HepG2 (cell line): ENCODE data around the gene TFEB. TPM values are rescaled to one million over a fixed set of nuclear protein-coding genes. Genes with fewer than 3 reads are reported as not detected.

Source experiments
- ATAC-seq: fragments of 200-7000 bp; cut with Tn5 transposase; 3 replicates; pipeline ENCODE4 v1.9.1; 2020; ENCODE audit warnings: mild to moderate bottlenecking, moderate library complexity
- BruUV-seq: library from RNA; stranded (reverse); fragments of 400-500 nt; replicated peaks from 2 replicates; lab custom pipeline; 2021; lab: Mats Ljungman, UMichigan
- CTCF ChIA-PET: fragments of 300-600 bp; formaldehyde crosslinking; extraction: SDS; loops from one replicate; lab custom pipeline; 2021; ENCODE audit warnings: low total read pairs, inconsistent platforms, low intra/inter-chr PET ratio; lab: Yijun Ruan, JAX
- POLR2A ChIA-PET: fragments of 350-600 bp; sonication (Branson Sonifier 250); formaldehyde crosslinking; loops from one replicate; lab custom pipeline; 2020; ENCODE audit warnings: antibody characterized with exemption, inconsistent platforms; lab: Yijun Ruan, JAX
- DNase-seq: peaks from one replicate; pipeline ENCODE4 v3.0.0-alpha.2; 2015; ENCODE audit warnings: low spot score
- FAIRE-seq: peaks from 3 replicates; lab custom pipeline; 2011; peaks lifted over from hg19 to GRCh38; lab: Jason Lieb, UNC
- H2AFZ ChIP-seq: one replicate; pipeline ENCODE4 v1.6.1; 2011; ENCODE audit warnings: low read length, inconsistent platforms
- H3K27ac ChIP-seq: fragments of 300-600 bp; 3 replicates; pipeline ENCODE4 v1.8.0; 2011; ENCODE audit warnings: mixed run types, mild to moderate bottlenecking, mixed read lengths, low read length, inconsistent platforms; ENCODE audit not compliant: insufficient read depth; ENCODE audit errors: extremely low read length
- H3K27me3 ChIP-seq, 2 experiments: fragments of 200-600 bp in 1 of 2; 2 replicates in 1 of 2; 3 replicates in 1 of 2; pipeline versions ENCODE4 v1.6.0 to v1.8.0; 2011; ENCODE audit warnings: low read length in 2 of 2, mild to moderate bottlenecking in 2 of 2, moderate library complexity in 2 of 2, inconsistent platforms in 1 of 2; ENCODE audit not compliant: insufficient read depth in 2 of 2, control insufficient read depth in 1 of 2
- H3K36me3 ChIP-seq, 2 experiments: fragments of 200-600 bp in 1 of 2; replicated peaks in 1 of 2; 2 replicates in 1 of 2; 3 replicates in 1 of 2; pipeline versions ENCODE4 v1.5.1 to v1.8.0; 2011; ENCODE audit warnings: low read length in 2 of 2, inconsistent platforms in 1 of 2; ENCODE audit not compliant: insufficient read depth in 2 of 2, control insufficient read depth in 1 of 2
- H3K4me1 ChIP-seq: 2 replicates; pipeline ENCODE4 v1.5.1; 2012; ENCODE audit warnings: low read length, inconsistent platforms; ENCODE audit not compliant: insufficient read depth
- H3K4me2 ChIP-seq: 2 replicates; pipeline ENCODE4 v1.6.0; 2011; ENCODE audit warnings: low read depth, low read length, inconsistent platforms
- H3K4me3 ChIP-seq, 3 experiments: fragments of 200-600 bp in 1 of 3; sonication (generic), shearing (Covaris generic) in 1 of 3; replicated peaks in 1 of 3; 2 replicates each; pipeline ENCODE4 v1.5.1; 2011 to 2016; ENCODE audit warnings: low read length in 3 of 3, inconsistent platforms in 2 of 3, low read depth in 2 of 3, mild to moderate bottlenecking in 2 of 3, control low read depth in 1 of 3, mixed read lengths in 1 of 3; ENCODE audit not compliant: insufficient read depth in 1 of 3
- H3K79me2 ChIP-seq: one replicate; pipeline ENCODE4 v1.6.1; 2011; ENCODE audit warnings: low read length, inconsistent platforms; ENCODE audit not compliant: insufficient read depth
- H3K9ac ChIP-seq: 2 replicates; pipeline ENCODE4 v1.6.0; 2011; ENCODE audit warnings: mild to moderate bottlenecking, low read depth, low read length, inconsistent platforms; ENCODE audit not compliant: insufficient read depth
- H3K9me3 ChIP-seq: 2 replicates; pipeline ENCODE4 v1.5.1; 2012; ENCODE audit warnings: mild to moderate bottlenecking, low read length
- H4K20me1 ChIP-seq: 2 replicates; pipeline ENCODE4 v1.6.0; 2011; ENCODE audit warnings: inconsistent platforms, mild to moderate bottlenecking, low read length, moderate library complexity; ENCODE audit not compliant: insufficient read depth
- EHMT2 ChIP-seq: fragments of 200-600 bp; sonication (generic); IDR thresholded peaks from 2 replicates; pipeline ENCODE4 v1.7.0; 2017; ENCODE audit warnings: antibody characterized with exemption, low read depth, low read length, borderline replicate concordance
- NR3C1 ChIP-seq: sonication (generic); formaldehyde crosslinking; IDR thresholded peaks from 2 replicates; pipeline ENCODE4 v1.4.0; 2020; ENCODE audit warnings: missing genetic modification reagents
- RELA ChIP-seq: sonication (generic); formaldehyde crosslinking; IDR thresholded peaks from 2 replicates; pipeline ENCODE4 v1.4.0; 2020; ENCODE audit warnings: missing genetic modification reagents
- SIN3A ChIP-seq: IDR thresholded peaks from 2 replicates; pipeline ENCODE4 v1.6.1; 2011; ENCODE audit warnings: low read depth, mild to moderate bottlenecking, control low read depth, low read length, borderline replicate concordance
- SMAD9 ChIP-seq: sonication (generic); formaldehyde crosslinking; IDR thresholded peaks from 2 replicates; pipeline ENCODE4 v1.5.1; 2020; ENCODE audit warnings: mild to moderate bottlenecking, missing genetic modification reagents
- SMARCC2 ChIP-seq: fragments of 450-650 bp; IDR thresholded peaks from 2 replicates; pipeline ENCODE4 v1.6.1; 2017; ENCODE audit warnings: antibody characterized with exemption, mild to moderate bottlenecking
- ZBTB7A ChIP-seq: sonication (generic); formaldehyde crosslinking; IDR thresholded peaks from 2 replicates; pipeline ENCODE4 v1.8.0; 2022; ENCODE audit warnings: mild to moderate bottlenecking, missing genetic modification reagents
- ZNF607 ChIP-seq: sonication (generic); formaldehyde crosslinking; IDR thresholded peaks from 2 replicates; pipeline ENCODE4 v1.5.1; 2020; ENCODE audit warnings: missing genetic modification reagents, mild to moderate bottlenecking, borderline replicate concordance
- ZNF878 ChIP-seq: sonication (generic); formaldehyde crosslinking; IDR thresholded peaks from 2 replicates; pipeline ENCODE4 v1.8.1; 2023; ENCODE audit warnings: mild to moderate bottlenecking, missing genetic modification reagents, moderate library complexity
- ZZZ3 ChIP-seq: sonication (generic); formaldehyde crosslinking; IDR thresholded peaks from 2 replicates; pipeline ENCODE4 v1.4.0; 2020; ENCODE audit warnings: missing genetic modification reagents, mild to moderate bottlenecking, borderline replicate concordance
- WGBS: methylation state at CpG from one replicate; pipeline ENCODE4 v1.1.6; 2017; ENCODE audit warnings: low lambda C conversion rate; 5-methylcytosine and 5-hydroxymethylcytosine counted together
- in situ Hi-C: cut with HindIII; loops from 2 replicates; pipeline ENCODE4 v1.10.0; 2017; ENCODE audit warnings: low pct_unique_long_range_greater_than_20kb; ENCODE audit not compliant: extremely low pct_ligation_motif_present
- intact Hi-C: fragments of 100-400 bp; cut with micrococcal nuclease; formaldehyde crosslinking; loops from one replicate; pipeline ENCODE4 v1.10.0; 2022; ENCODE audit not compliant: unreplicated experiment
- polyA plus RNA-seq, 8 experiments: library from polyadenylated mRNA; depleted of rRNA in 3 of 8; stranded (reverse) in 7 of 8; unstranded in 1 of 8; fragments of >200 nt; fragmentation: Illumina TruSeq in 4 of 8; extraction: Trizol in 4 of 8; gene quantifications; 2 replicates each; pipeline versions ENCODE4 v1.2.1 to v1.2.3, GENCODE V29; 2011 to 2016; ENCODE audit warnings: low read depth in 4 of 8, missing spikeins in 1 of 8, mixed read lengths in 1 of 8; ENCODE audit not compliant: insufficient read depth in 1 of 8
- total RNA-seq, 5 experiments: library from RNA; depleted of rRNA; stranded (reverse); fragments of >200 nt; fragmentation: Illumina TruSeq; extraction: Trizol; gene quantifications; 2 replicates each; pipeline ENCODE4 v1.2.3, GENCODE V29; 2016; ENCODE audit warnings: low read depth in 1 of 5
- TF ChIP-seq, protein P1 (sequence below): sonication (generic); formaldehyde crosslinking; conservative IDR thresholded peaks from 2 replicates; pipeline ENCODE4 v1.4.0; 2020; ENCODE audit warnings: missing genetic modification reagents
- TF ChIP-seq, protein P2 (sequence below): sonication (generic); formaldehyde crosslinking; IDR thresholded peaks from 2 replicates; pipeline ENCODE4 v1.5.0; 2020; ENCODE audit warnings: mild to moderate bottlenecking, missing genetic modification reagents
- TF ChIP-seq, protein P3 (sequence below): sonication (generic); formaldehyde crosslinking; IDR thresholded peaks from 2 replicates; pipeline ENCODE4 v1.4.0; 2020; ENCODE audit warnings: missing genetic modification reagents

The TFEB gene
- total and polyA plus RNA-seq, 2 of the 13 experiments (the other 11 are each of a cell fraction or from before 2014, with no cell fraction given), result 13.3 to 18.7 TPM

DNA sequence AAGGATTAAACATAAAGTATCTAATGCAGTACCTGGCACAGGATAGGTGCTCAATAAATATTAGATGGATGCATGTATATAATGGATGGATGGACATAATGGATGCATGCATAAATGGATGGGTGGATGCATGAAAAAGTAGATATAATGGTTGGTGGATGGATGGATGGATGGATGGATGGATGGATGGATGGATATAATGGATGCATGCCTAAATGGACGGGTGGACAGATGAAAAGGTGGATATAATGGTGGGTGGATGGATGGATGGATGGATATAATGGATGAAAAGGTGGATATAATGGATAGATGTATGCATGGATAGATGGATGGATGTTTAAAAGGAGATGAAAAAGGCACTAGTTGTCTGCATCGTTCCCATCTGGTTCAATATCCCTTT lies 26.0 kb downstream of the TFEB start (continued):
- TF ChIP-seq ZZZ3 (CRISPR knock-in tag) (no peak), ZNF607 (no peak), EHMT2 (no peak), SMARCC2 (no peak)
- TF ChIP-seq, protein P1, sequence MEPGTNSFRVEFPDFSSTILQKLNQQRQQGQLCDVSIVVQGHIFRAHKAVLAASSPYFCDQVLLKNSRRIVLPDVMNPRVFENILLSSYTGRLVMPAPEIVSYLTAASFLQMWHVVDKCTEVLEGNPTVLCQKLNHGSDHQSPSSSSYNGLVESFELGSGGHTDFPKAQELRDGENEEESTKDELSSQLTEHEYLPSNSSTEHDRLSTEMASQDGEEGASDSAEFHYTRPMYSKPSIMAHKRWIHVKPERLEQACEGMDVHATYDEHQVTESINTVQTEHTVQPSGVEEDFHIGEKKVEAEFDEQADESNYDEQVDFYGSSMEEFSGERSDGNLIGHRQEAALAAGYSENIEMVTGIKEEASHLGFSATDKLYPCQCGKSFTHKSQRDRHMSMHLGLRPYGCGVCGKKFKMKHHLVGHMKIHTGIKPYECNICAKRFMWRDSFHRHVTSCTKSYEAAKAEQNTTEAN (CRISPR knock-in tag), result no peak
- TF ChIP-seq, protein P2, sequence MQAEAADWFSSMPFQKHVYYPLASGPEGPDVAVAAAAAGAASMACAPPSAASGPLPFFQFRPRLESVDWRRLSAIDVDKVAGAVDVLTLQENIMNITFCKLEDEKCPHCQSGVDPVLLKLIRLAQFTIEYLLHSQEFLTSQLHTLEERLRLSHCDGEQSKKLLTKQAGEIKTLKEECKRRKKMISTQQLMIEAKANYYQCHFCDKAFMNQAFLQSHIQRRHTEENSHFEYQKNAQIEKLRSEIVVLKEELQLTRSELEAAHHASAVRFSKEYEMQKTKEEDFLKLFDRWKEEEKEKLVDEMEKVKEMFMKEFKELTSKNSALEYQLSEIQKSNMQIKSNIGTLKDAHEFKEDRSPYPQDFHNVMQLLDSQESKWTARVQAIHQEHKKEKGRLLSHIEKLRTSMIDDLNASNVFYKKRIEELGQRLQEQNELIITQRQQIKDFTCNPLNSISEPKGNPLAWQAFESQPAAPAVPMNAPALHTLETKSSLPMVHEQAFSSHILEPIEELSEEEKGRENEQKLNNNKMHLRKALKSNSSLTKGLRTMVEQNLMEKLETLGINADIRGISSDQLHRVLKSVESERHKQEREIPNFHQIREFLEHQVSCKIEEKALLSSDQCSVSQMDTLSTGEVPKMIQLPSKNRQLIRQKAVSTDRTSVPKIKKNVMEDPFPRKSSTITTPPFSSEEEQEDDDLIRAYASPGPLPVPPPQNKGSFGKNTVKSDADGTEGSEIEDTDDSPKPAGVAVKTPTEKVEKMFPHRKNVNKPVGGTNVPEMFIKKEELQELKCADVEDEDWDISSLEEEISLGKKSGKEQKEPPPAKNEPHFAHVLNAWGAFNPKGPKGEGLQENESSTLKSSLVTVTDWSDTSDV (CRISPR knock-in tag), result no peak

DNA sequence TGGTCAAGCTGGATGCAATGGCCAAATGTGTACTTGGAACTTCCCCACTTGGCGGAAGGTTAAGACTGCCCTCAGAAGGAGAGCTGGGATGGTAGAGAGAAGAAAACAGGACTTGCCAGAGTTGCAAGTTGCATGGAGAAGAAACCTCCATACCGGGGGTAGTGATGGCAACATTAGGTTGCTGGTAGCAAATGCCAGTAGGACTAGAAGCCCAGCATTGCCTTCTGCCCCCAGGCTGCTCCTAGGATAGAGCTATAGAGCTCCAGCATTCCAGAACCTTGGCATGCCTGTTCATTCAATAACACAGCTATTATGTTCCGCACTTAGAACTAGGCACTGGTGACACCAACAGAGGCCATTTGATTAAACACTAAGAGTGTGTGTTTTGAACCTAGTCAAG lies 26.6 kb downstream of the TFEB start:
- no peaks in the 10 kb centered on the region for H4K20me1 ChIP-seq
- H3K4me2 ChIP-seq, result no peak overlapping the region
- no peak overlapping the region; the same call in 1 of the 2 replicates for H3K9ac ChIP-seq
- no peaks in the 10 kb centered on the region for H3K9me3 ChIP-seq
- no TSS peak for BruUV-seq
- no peaks in the 10 kb centered on the region for H3K79me2 ChIP-seq
- CTCF ChIA-PET, result interaction anchor here (2.4 kb wide), 1 partner anchor 67 kb away, joined by 7 read pairs; no protein-coding TSS in a partner anchor
- in situ Hi-C loops (no loop called here), intact Hi-C loops (no loop called here)
- 96% methylated on average over 3 of the region's 3 CpGs for WGBS
- H3K27me3 ChIP-seq, result no peaks in the 10 kb centered on the region
- no peak overlapping the region for H2AFZ ChIP-seq
- peaks cover 25% of the 10 kb centered on the region for H3K4me1 ChIP-seq
- POLR2A ChIA-PET, result no interaction called here
- FAIRE-seq, result no peak
- no peak for DNase-seq
- H3K27ac ChIP-seq, result no peak overlapping the region
- no peak for ATAC-seq
- H3K4me3 ChIP-seq, result no peak overlapping the region
- H3K36me3 ChIP-seq, result no peaks in the 10 kb centered on the region
- no peak for TF ChIP-seq ZBTB7A
- no peak for TF ChIP-seq ZNF878 (CRISPR knock-in tag)
- TF ChIP-seq, protein P2 (CRISPR knock-in tag), result no peak
- TF ChIP-seq RELA, result no peak
- no peak for TF ChIP-seq SMAD9
- TF ChIP-seq, protein P3, sequence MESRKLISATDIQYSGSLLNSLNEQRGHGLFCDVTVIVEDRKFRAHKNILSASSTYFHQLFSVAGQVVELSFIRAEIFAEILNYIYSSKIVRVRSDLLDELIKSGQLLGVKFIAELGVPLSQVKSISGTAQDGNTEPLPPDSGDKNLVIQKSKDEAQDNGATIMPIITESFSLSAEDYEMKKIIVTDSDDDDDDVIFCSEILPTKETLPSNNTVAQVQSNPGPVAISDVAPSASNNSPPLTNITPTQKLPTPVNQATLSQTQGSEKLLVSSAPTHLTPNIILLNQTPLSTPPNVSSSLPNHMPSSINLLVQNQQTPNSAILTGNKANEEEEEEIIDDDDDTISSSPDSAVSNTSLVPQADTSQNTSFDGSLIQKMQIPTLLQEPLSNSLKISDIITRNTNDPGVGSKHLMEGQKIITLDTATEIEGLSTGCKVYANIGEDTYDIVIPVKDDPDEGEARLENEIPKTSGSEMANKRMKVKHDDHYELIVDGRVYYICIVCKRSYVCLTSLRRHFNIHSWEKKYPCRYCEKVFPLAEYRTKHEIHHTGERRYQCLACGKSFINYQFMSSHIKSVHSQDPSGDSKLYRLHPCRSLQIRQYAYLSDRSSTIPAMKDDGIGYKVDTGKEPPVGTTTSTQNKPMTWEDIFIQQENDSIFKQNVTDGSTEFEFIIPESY (CRISPR knock-in tag), result no peak
- no peak for TF ChIP-seq SIN3A
- TF ChIP-seq NR3C1 (CRISPR knock-in tag), result no peak
